ENCODE data around the gene FAM32A. TPM values are rescaled to one million over a fixed set of nuclear protein-coding genes. Genes with fewer than 3 reads are reported as not detected.

FAM32A gene
- polyA plus RNA-seq, 1 experiment: 156 TPM

GRCh38 chr19:16216744-16217670, 31.8 kb downstream of the FAM32A start:
- CTCF ChIA-PET: no interaction called here
- DNase-seq (ENCODE audit: low read depth): no peak
- TF ChIP-seq, protein P1, sequence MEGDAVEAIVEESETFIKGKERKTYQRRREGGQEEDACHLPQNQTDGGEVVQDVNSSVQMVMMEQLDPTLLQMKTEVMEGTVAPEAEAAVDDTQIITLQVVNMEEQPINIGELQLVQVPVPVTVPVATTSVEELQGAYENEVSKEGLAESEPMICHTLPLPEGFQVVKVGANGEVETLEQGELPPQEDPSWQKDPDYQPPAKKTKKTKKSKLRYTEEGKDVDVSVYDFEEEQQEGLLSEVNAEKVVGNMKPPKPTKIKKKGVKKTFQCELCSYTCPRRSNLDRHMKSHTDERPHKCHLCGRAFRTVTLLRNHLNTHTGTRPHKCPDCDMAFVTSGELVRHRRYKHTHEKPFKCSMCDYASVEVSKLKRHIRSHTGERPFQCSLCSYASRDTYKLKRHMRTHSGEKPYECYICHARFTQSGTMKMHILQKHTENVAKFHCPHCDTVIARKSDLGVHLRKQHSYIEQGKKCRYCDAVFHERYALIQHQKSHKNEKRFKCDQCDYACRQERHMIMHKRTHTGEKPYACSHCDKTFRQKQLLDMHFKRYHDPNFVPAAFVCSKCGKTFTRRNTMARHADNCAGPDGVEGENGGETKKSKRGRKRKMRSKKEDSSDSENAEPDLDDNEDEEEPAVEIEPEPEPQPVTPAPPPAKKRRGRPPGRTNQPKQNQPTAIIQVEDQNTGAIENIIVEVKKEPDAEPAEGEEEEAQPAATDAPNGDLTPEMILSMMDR (IDR thresholded peaks at IDR 0.05; ENCODE audit: insufficient read depth, low read depth, low read length): no peak
- no peak overlapping the region for H3K4me3 ChIP-seq (ENCODE audit: low read depth, low read length)
- H3K27me3 ChIP-seq (ENCODE audit: control insufficient read depth, insufficient read depth, low read length): no peaks in the 10 kb centered on the region
- POLR2A ChIA-PET: no interaction called here
- H3K36me3 ChIP-seq (ENCODE audit: control insufficient read depth, insufficient read depth, low read length): peaks cover 13% of the 10 kb centered on the region

DNA sequence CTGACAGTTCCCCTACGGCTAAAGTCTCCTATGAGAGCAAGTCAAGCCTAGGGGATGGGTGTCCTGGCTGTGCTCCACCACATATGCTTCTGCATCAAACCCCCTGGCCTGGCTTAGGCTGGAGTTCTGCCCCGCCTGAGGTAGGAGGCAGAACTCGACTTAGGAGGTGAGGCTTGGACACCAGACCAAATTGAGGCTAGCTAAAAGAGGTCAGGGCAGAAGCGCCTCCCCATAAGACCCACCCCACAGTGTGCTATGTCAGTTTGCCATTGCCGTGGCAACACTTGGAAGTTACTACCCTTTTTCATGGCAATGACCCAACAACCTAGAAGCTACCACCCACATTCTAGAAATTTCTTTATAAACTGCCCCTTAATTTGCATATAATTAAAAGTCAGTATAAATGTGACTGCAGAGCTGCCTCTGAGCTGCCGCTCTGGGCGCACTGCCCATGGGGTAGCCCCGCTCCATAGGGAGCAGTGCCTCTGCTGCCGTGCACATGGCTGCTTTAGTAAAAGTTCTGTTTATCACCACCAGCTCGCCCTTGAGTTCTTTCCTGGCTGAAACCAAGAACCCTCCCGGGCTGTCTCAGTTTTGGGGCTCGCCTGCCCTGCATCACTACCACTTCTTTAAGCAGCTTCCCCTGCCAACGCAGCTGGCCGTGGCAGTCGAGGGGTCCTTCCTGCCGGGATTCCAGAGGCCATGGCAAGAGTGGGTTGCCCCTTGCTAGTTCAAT, 32.7 kb downstream of the FAM32A start:
- no peak for DNase-seq (ENCODE audit: low read depth)
- POLR2A ChIA-PET: no interaction called here
- TF ChIP-seq, protein P1 (IDR thresholded peaks at IDR 0.05; ENCODE audit: insufficient read depth, low read depth, low read length): no peak
- Histone ChIP-seq H3K4me3 (ENCODE audit: low read depth, low read length) (no peak overlapping the region), H3K36me3 (ENCODE audit: control insufficient read depth, insufficient read depth, low read length) (peaks cover 13% of the 10 kb centered on the region), H3K27me3 (ENCODE audit: control insufficient read depth, insufficient read depth, low read length) (no peaks in the 10 kb centered on the region)
- CTCF ChIA-PET: no interaction called here

DNA sequence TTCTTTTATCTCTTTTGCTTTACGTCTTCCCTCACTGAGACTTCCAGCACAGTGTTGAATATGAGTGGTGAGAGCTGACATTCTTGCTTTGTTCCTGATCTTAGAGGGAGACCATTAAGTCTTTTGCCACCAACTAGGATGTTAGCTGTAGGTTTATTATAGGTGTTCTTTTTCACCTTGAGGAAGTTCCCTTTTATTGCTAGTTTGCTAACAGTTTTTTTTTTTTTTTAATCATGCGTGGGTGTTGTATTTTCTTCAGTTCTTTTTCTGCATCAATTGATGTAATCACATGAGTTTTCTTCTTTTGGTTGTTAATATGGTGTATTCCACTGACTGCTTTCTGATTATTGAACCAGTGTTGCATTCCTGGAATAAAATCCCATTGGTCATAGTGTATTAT, 33.6 kb downstream of the FAM32A start:
- CTCF ChIA-PET: no interaction called here
- POLR2A ChIA-PET: no interaction called here
- TF ChIP-seq, protein P1 (IDR thresholded peaks at IDR 0.05; ENCODE audit: insufficient read depth, low read depth, low read length): no peak
- Histone ChIP-seq H3K4me3 (ENCODE audit: low read depth, low read length) (no peak overlapping the region), H3K27me3 (ENCODE audit: control insufficient read depth, insufficient read depth, low read length) (no peaks in the 10 kb centered on the region), H3K36me3 (ENCODE audit: control insufficient read depth, insufficient read depth, low read length) (peaks cover 16% of the 10 kb centered on the region)
- DNase-seq (ENCODE audit: low read depth): no peak

DNA sequence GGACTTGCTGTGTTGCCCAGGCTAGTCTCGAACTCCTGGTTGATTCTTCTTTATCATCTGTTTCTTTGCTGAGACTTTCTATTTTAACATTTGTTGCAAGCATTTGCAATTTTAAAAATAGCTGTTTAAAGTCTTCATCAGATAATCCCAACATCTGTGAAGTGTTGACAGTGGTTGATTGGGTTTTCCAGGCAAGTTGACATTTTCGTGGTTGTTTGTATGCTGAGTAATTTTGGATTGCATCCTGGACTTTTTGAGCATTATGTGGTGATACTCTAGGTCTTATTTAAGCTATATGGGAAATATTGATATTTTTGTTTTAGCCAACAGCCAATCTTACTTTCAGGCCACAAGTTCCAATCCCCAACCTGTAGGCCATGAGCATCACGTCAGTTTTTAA, 37.6 kb downstream of the FAM32A start:
- CTCF ChIA-PET: interaction anchor here (1.0 kb wide), 1 partner anchor 163 kb away, joined by 3 read pairs; no protein-coding TSS in a partner anchor
- DNase-seq (ENCODE audit: low read depth): no peak
- Histone ChIP-seq H3K4me3 (ENCODE audit: low read depth, low read length) (no peak overlapping the region), H3K27me3 (ENCODE audit: control insufficient read depth, insufficient read depth, low read length) (no peaks in the 10 kb centered on the region), H3K36me3 (ENCODE audit: control insufficient read depth, insufficient read depth, low read length) (peaks cover 32% of the 10 kb centered on the region)
- POLR2A ChIA-PET: no interaction called here
- TF ChIP-seq, protein P1 (IDR thresholded peaks at IDR 0.05; ENCODE audit: insufficient read depth, low read depth, low read length): no peak

DNA sequence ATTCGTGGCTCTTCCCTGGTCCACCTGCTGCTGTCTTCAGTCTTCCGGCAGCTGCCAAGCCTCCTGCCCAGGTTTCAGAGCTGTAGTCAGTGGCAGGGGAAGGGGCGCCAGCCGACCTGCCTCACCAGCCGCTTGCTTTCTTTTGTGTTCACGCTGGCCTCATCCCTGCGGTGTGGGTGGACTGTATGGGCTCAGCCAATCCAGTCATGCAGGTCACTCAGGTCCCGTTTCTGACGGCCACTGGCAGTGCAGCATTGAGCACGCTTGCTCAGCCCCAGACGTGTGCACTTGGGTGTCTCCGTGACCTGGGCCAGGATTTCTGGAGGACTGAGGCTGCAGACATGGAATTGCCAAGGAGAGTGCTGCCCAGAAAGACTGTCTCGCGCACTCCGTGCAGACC, 38.5 kb downstream of the FAM32A start:
- TF ChIP-seq, protein P1 (IDR thresholded peaks at IDR 0.05; ENCODE audit: insufficient read depth, low read depth, low read length): no peak
- POLR2A ChIA-PET: no interaction called here
- no peak for DNase-seq (ENCODE audit: low read depth)
- Histone ChIP-seq H3K27me3 (ENCODE audit: control insufficient read depth, insufficient read depth, low read length) (no peaks in the 10 kb centered on the region), H3K4me3 (ENCODE audit: low read depth, low read length) (no peak overlapping the region), H3K36me3 (ENCODE audit: control insufficient read depth, insufficient read depth, low read length) (peaks cover 34% of the 10 kb centered on the region)
- CTCF ChIA-PET: interaction anchor here (1.1 kb wide), 1 partner anchor 159 kb away, joined by 3 read pairs; no protein-coding TSS in a partner anchor

Measured in BJ (cell line).